Measurements from ENCODE around the gene NSG1. TPM values are rescaled to one million over a fixed set of nuclear protein-coding genes. Genes with fewer than 3 reads are reported as not detected.

Gene NSG1
- total and polyA plus RNA-seq, 9 of the 15 experiments (the other 6 are each of a cell fraction or from before 2014, with no cell fraction given) = not detected

DNA sequence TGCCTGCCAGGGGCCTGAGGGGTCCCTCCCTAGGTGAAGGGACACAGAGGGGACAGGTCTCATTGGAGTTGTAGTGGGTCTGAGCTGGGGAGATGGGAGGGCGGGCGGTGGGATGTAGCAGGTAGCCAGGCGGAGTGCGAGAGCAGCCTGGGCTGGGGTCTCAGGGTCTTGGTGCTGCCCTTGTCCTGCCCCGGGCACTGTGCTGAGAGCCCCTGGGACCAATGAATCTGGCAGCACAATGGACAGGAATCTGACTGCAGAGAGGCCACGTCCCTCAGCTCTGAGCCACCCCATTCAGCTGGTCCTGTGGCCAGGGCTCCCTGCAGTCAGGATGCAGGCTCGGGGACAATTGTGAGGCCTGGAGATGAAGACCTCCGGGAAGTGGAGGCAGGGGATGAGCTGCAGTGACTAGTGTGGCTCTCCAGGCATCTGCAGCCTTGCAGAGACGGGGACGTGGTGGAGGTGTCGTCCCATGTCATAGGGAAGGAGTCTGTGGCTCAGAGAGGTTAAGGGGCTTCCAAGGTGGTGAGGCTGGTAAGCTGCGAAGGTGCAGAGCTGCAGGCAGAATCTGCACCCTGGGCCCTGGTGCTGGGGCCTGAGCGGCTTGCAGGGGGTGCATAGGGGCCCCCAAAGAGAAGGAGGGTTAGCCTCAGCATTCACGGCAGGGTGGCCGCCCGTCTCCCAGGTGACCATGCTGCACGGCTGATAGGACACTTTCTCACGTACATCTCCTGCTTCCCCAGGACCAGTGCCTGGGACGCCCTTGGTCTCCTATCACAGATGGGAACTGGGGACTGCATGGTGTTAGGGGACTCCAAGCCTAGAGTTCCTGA lies 20.6 kb downstream of the NSG1 start:
- no peaks in the 10 kb centered on the region for H3K9me3 ChIP-seq (replicated peaks; ENCODE audit: control insufficient read depth, insufficient read depth, low read depth, low read length)
- H4K20me1 ChIP-seq (replicated peaks; ENCODE audit: control insufficient read depth, insufficient read depth, low read length) = peaks cover 11% of the 10 kb centered on the region; the same call in 1 of the 2 replicates
- H3K4me3 ChIP-seq = no peak overlapping the region
- ChIA-PET CTCF (ENCODE audit: low intra/inter-chr PET ratio) (no interaction called here), POLR2A (interaction anchor here (0.6 to 1.8 kb wide), 2 partner anchors 11 to 17 kb away, joined by 3 to 5 read pairs; no protein-coding TSS in a partner anchor)
- H3K27me3 ChIP-seq (ENCODE audit: control insufficient read depth in 2 of 2, insufficient read depth in 2 of 2, low read length in 2 of 2) = peaks cover 51 to 96% of the 10 kb centered on the region in 2 experiments
- no TSS peak for BruUV-seq (replicated peaks)
- in situ Hi-C loops (cut with MboI) (no loop called here), intact Hi-C loops (cut with micrococcal nuclease) (no loop called here)
- H3K79me2 ChIP-seq (ENCODE audit: control insufficient read depth, insufficient read depth, low read length) = no peaks in the 10 kb centered on the region
- no peak overlapping the region for H2AFZ ChIP-seq (ENCODE audit: low read depth, low read length)
- H3K4me2 ChIP-seq (ENCODE audit: insufficient read depth, low read length) = no peak overlapping the region
- 2% methylated on average over 19 of the region's 19 CpGs for WGBS (ENCODE audit: insufficient coverage, low coverage, missing lambda C conversion rate)
- no peaks in the 10 kb centered on the region for H3K9me1 ChIP-seq (ENCODE audit: control insufficient read depth, insufficient read depth, low read length)
- no peak overlapping the region; a peak in 1 of 4 replicates for H3K9ac ChIP-seq (ENCODE audit: insufficient read depth in 1 of 2, low read depth in 2 of 2, low read length in 2 of 2)
- ATAC-seq (no peak), DNase-seq (ENCODE audit: extremely low read depth in 1 of 4, low spot score in 3 of 4) (no peak), FAIRE-seq (no peak)
- H3K36me3 ChIP-seq (ENCODE audit: control insufficient read depth, insufficient read depth, low read length) = no peaks in the 10 kb centered on the region
- peaks cover 0 to 7% of the 10 kb centered on the region in 2 experiments; a peak in 2 of 5 replicates for H3K4me1 ChIP-seq (replicated peaks in 1 of 2; ENCODE audit: control insufficient read depth in 2 of 2, insufficient read depth in 2 of 2, low read length in 2 of 2)
- no peak overlapping the region for H3K27ac ChIP-seq (ENCODE audit: extremely low read depth, low read depth, low read length)
- no peak for TF ChIP-seq ZNF41 (CRISPR knock-in tag; conservative IDR thresholded peaks at IDR 0.05)
- no peak for TF ChIP-seq GTF3C2 (IDR thresholded peaks at IDR 0.05; ENCODE audit: borderline replicate concordance, extremely low read depth, insufficient read length)
- no peak for TF ChIP-seq RBM14 (IDR thresholded peaks at IDR 0.05; ENCODE audit: borderline replicate concordance, insufficient read depth, low read depth, low read length)
- no peak for TF ChIP-seq FOS (IDR thresholded peaks at IDR 0.05; ENCODE audit: extremely low read depth, insufficient read length)
- no peak for TF ChIP-seq ETS2 (tag; IDR thresholded peaks at IDR 0.05; ENCODE audit: borderline replicate concordance, poor library complexity, severe bottlenecking)
- TF ChIP-seq NONO (IDR thresholded peaks at IDR 0.05; ENCODE audit: low read depth in 2 of 2, low read length in 1 of 2) = no peak
- no peak for TF ChIP-seq NBN (IDR thresholded peaks at IDR 0.05; ENCODE audit: low read depth)
- TF ChIP-seq FOXK2 (conservative IDR thresholded peaks at IDR 0.05 in 1 of 2, IDR thresholded peaks at IDR 0.05 in 1 of 2; ENCODE audit: low read depth in 2 of 2) = no peak
- no peak for TF ChIP-seq ZNF699 (CRISPR knock-in tag; IDR thresholded peaks at IDR 0.05; ENCODE audit: insufficient replicate concordance)
- TF ChIP-seq OTX1 (CRISPR knock-in tag; IDR thresholded peaks at IDR 0.05) = no peak
- no peak for TF ChIP-seq MCM3 (IDR thresholded peaks at IDR 0.05)
- TF ChIP-seq BCOR (IDR thresholded peaks at IDR 0.05) = no peak
- no peak for TF ChIP-seq ZNF512 (tag; IDR thresholded peaks at IDR 0.05)
- no peak for TF ChIP-seq SRF (CRISPR knock-in tag; IDR thresholded peaks at IDR 0.05)
- no peak for TF ChIP-seq BRCA1 (IDR thresholded peaks at IDR 0.05)
- no peak for TF ChIP-seq BRCA1 (CRISPR knock-in tag; IDR thresholded peaks at IDR 0.05)
